ENCODE measurements around the gene KCNMA1.

The KCNMA1 gene

GRCh38 chr10:76868098-76868977 lies 769.3 kb downstream of the KCNMA1 start:
- H3K4me3 ChIP-seq (ENCODE audit: insufficient read depth, low read length, poor library complexity, severe bottlenecking) = no peak overlapping the region
- no peak overlapping the region for H2AFZ ChIP-seq (ENCODE audit: low read depth, low read length, severe bottlenecking)
- TF ChIP-seq EZH2phosphoT487 (conservative IDR thresholded peaks at IDR 0.05; ENCODE audit: low read length) (no peak), CTCF (IDR thresholded peaks at IDR 0.05; ENCODE audit: insufficient read depth, low read length, poor library complexity, severe bottlenecking) (no peak)
- H3K79me2 ChIP-seq (ENCODE audit: insufficient read depth, low read length) = no peaks in the 10 kb centered on the region
- H3K27ac ChIP-seq (ENCODE audit: low read depth, low read length) = no peak overlapping the region
- no peaks in the 10 kb centered on the region for H3K27me3 ChIP-seq (ENCODE audit: low read length)
- no peak overlapping the region for H3K4me2 ChIP-seq (ENCODE audit: low read depth, low read length, poor library complexity, severe bottlenecking)
- no peaks in the 10 kb centered on the region for H3F3A ChIP-seq (ENCODE audit: insufficient read depth)
- no peak overlapping the region for H3K9ac ChIP-seq (ENCODE audit: low read length)
- H3K9me2 ChIP-seq (replicated peaks; ENCODE audit: insufficient read depth, low read length) = no peaks in the 10 kb centered on the region
- H3K36me3 ChIP-seq (ENCODE audit: low read length) = no peaks in the 10 kb centered on the region
- H3K9me3 ChIP-seq (ENCODE audit: insufficient read depth, low read length) = no peaks in the 10 kb centered on the region
- H4K20me1 ChIP-seq (ENCODE audit: low read depth, low read length) = no peaks in the 10 kb centered on the region

DNA sequence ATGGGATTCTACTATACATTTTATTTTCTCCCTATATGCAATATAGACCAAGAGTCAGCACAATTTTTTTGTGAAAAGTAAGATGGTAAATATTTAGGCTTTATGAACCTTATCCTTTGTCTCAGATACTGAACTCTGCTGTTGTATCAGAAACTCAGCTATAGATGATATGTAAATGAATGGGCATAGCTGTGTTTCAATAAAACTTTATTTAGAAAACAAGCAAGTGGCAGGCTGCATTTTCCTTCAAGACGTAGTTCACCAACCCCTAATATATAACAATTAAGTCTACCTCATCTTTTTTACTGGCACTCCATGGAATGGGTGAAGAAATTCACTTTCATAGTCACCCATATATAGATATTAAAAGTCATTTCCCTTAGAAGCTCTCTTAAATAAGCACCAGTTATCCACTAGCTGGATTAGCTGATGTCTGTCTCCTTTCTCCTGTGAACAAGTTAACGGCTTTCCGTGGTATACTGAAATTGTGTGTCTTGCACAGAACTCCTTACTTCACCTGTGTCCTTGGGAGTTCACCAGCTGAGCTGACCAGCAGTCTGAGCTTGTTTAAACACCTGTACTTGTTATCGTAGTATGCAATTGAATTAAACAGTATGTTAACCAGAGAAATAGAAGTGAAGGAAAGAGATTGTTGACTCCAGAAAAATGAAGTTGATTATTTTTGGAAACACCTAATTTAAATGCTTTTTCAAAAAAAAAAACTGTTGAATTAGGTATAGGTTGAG lies 770.6 kb downstream of the KCNMA1 start:
- Histone ChIP-seq H3K9me3 (ENCODE audit: insufficient read depth, low read length) (no peaks in the 10 kb centered on the region), H3K9me2 (replicated peaks; ENCODE audit: insufficient read depth, low read length) (no peaks in the 10 kb centered on the region), H2AFZ (ENCODE audit: low read depth, low read length, severe bottlenecking) (no peak overlapping the region), H3K36me3 (ENCODE audit: low read length) (no peaks in the 10 kb centered on the region), H4K20me1 (ENCODE audit: low read depth, low read length) (no peaks in the 10 kb centered on the region), H3K27me3 (ENCODE audit: low read length) (no peaks in the 10 kb centered on the region), H3K9ac (ENCODE audit: low read length) (no peak overlapping the region), H3K4me2 (ENCODE audit: low read depth, low read length, poor library complexity, severe bottlenecking) (no peak overlapping the region), H3K27ac (ENCODE audit: low read depth, low read length) (no peak overlapping the region), H3K79me2 (ENCODE audit: insufficient read depth, low read length) (no peaks in the 10 kb centered on the region), H3K4me3 (ENCODE audit: insufficient read depth, low read length, poor library complexity, severe bottlenecking) (no peak overlapping the region), H3F3A (ENCODE audit: insufficient read depth) (no peaks in the 10 kb centered on the region)
- no peak for TF ChIP-seq EZH2phosphoT487 (conservative IDR thresholded peaks at IDR 0.05; ENCODE audit: low read length)
- no peak for TF ChIP-seq CTCF (IDR thresholded peaks at IDR 0.05; ENCODE audit: insufficient read depth, low read length, poor library complexity, severe bottlenecking)

DNA sequence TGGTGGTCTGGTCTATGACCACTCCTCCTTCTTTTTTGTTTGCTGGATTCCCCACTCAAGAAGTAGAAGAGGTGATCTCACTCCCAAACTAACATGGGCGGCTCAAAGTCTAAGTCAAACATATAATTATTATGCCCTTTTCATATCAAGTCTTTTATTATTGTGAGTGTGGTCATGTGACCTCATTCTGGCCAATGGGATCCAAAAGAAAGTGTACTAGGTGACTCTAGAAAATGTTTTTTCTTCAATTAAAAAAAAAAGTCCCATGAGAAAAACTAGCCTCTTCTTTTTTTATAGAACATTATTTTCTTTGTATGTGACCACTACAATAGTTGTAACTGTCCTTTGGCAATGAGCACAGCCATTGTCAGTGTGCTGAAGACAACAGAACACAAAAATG lies 772.7 kb downstream of the KCNMA1 start:
- H3K27me3 ChIP-seq (ENCODE audit: low read length) = no peaks in the 10 kb centered on the region
- H3K27ac ChIP-seq (ENCODE audit: low read depth, low read length) = no peak overlapping the region
- H3K4me2 ChIP-seq (ENCODE audit: low read depth, low read length, poor library complexity, severe bottlenecking) = no peak overlapping the region
- H2AFZ ChIP-seq (ENCODE audit: low read depth, low read length, severe bottlenecking) = no peak overlapping the region
- no peaks in the 10 kb centered on the region for H3F3A ChIP-seq (ENCODE audit: insufficient read depth)
- H3K9ac ChIP-seq (ENCODE audit: low read length) = no peak overlapping the region
- H3K36me3 ChIP-seq (ENCODE audit: low read length) = no peaks in the 10 kb centered on the region
- no peaks in the 10 kb centered on the region for H3K79me2 ChIP-seq (ENCODE audit: insufficient read depth, low read length)
- H3K4me3 ChIP-seq (ENCODE audit: insufficient read depth, low read length, poor library complexity, severe bottlenecking) = no peak overlapping the region
- TF ChIP-seq CTCF (IDR thresholded peaks at IDR 0.05; ENCODE audit: insufficient read depth, low read length, poor library complexity, severe bottlenecking) = no peak
- TF ChIP-seq EZH2phosphoT487 (conservative IDR thresholded peaks at IDR 0.05; ENCODE audit: low read length) = no peak
- no peaks in the 10 kb centered on the region for H3K9me3 ChIP-seq (ENCODE audit: insufficient read depth, low read length)
- no peaks in the 10 kb centered on the region for H4K20me1 ChIP-seq (ENCODE audit: low read depth, low read length)
- H3K9me2 ChIP-seq (replicated peaks; ENCODE audit: insufficient read depth, low read length) = no peaks in the 10 kb centered on the region

Measured in SU-DHL-6 (cell line).